Stimulated activated CD4-positive, alpha-beta T cell treated with anti-CD3 and anti-CD28 coated beads, Interleukin-4, amount 100 ng/mL, for 24 hours (primary cell): ENCODE results near the gene SCAMP5.

ENCODE experiments used
- DNase-seq: peaks from one replicate; pipeline ENCODE4 v3.0.0-alpha.2; 2020

The SCAMP5 gene

GRCh38 chr15:75023181-75023871 lies 28.0 kb downstream of the SCAMP5 start, which contains the start of gene PPCDC:
PPCDC (plus strand) TSS chr15:75023590; CDS start chr15:75028319, 4,729 bp downstream.
- DNase-seq = peak; percentile 95

- DNase-seq = no peak
These were observed 28.7 kb downstream of the SCAMP5 start for GRCh38 chr15:75023872-75024636.

- no peak for DNase-seq
These were observed 29.7 kb downstream of the SCAMP5 start for GRCh38 chr15:75025107-75025506.

- no peak for DNase-seq
These were observed 30.3 kb downstream of the SCAMP5 start for GRCh38 chr15:75025548-75026260.

GRCh38 chr15:75027551-75027950 lies 32.2 kb downstream of the SCAMP5 start:
- no peak for DNase-seq

- DNase-seq = no peak
These were observed 33.6 kb downstream of the SCAMP5 start for GRCh38 chr15:75028991-75029377.

GRCh38 chr15:75029378-75030022 lies 34.1 kb downstream of the SCAMP5 start:
- peak; percentile 91 for DNase-seq

- no peak for DNase-seq
These were observed 34.7 kb downstream of the SCAMP5 start for GRCh38 chr15:75030023-75030413.

GRCh38 chr15:75030424-75030823 lies 35.1 kb downstream of the SCAMP5 start:
- no peak for DNase-seq

GRCh38 chr15:75031848-75032247 lies 36.5 kb downstream of the SCAMP5 start:
- DNase-seq = no peak

- DNase-seq = no peak
These were observed 37.0 kb downstream of the SCAMP5 start for GRCh38 chr15:75032395-75032794.

GRCh38 chr15:75033809-75034208 lies 38.4 kb downstream of the SCAMP5 start:
- DNase-seq = no peak

GRCh38 chr15:75034615-75035014 lies 39.3 kb downstream of the SCAMP5 start:
- DNase-seq = no peak

- DNase-seq = no peak
These were observed 40.9 kb downstream of the SCAMP5 start for GRCh38 chr15:75036212-75036616.

GRCh38 chr15:75037685-75038084 lies 42.3 kb downstream of the SCAMP5 start:
- no peak for DNase-seq

GRCh38 chr15:75038231-75038630 lies 42.9 kb downstream of the SCAMP5 start:
- DNase-seq = no peak

- DNase-seq = peak; percentile 45
These were observed 47.6 kb downstream of the SCAMP5 start for GRCh38 chr15:75042730-75043508.

GRCh38 chr15:75043509-75044257 lies 48.3 kb downstream of the SCAMP5 start:
- DNase-seq = no peak

- no peak for DNase-seq
These were observed 49.0 kb downstream of the SCAMP5 start for GRCh38 chr15:75044258-75044878.

- DNase-seq = no peak
These were observed 50.1 kb downstream of the SCAMP5 start for GRCh38 chr15:75045332-75046015.
